H1 (cell line): ENCODE data around the gene PLPP4. TPM values are rescaled to one million over a fixed set of nuclear protein-coding genes. Genes with fewer than 3 reads are reported as not detected.

Experiments used
- CTCF ChIA-PET: fragments of 300-600 bp; sonication (Branson Sonifier 250); formaldehyde crosslinking; loops from one replicate; lab custom pipeline; 2021; ENCODE audit not compliant: partially characterized antibody; lab: Charles Lee
- POLR2A ChIA-PET: fragments of 300-600 bp; sonication (Branson Sonifier 250); formaldehyde crosslinking; loops from one replicate; lab custom pipeline; 2021; ENCODE audit warnings: inconsistent platforms; ENCODE audit not compliant: partially characterized antibody; lab: Charles Lee
- DNase-seq, 2 experiments: peaks; one replicate each; pipeline versions ENCODE4 v3.0.0 to v3.0.0-alpha.2; 2010 to 2022; ENCODE audit warnings: low spot score in 2 of 2, low read depth in 1 of 2, mixed read lengths in 1 of 2
- FAIRE-seq: peaks from 2 replicates; lab custom pipeline; 2011; peaks lifted over from hg19 to GRCh38; lab: Jason Lieb, UNC
- H2AFZ ChIP-seq: 2 replicates; pipeline ENCODE4 v1.8.1; 2012; ENCODE audit warnings: low read length, inconsistent platforms
- H2AK5ac ChIP-seq: 2 replicates; pipeline ENCODE4 v1.6.1; 2013; ENCODE audit warnings: low read depth, low read length
- H2BK120ac ChIP-seq: replicated peaks from 2 replicates; pipeline ENCODE3; 2013; ENCODE audit warnings: low read depth, low read length, inconsistent platforms
- H2BK12ac ChIP-seq: 2 replicates; pipeline ENCODE4 v1.6.1; 2013; ENCODE audit warnings: low read depth, low read length
- H2BK15ac ChIP-seq: 2 replicates; pipeline ENCODE4 v1.6.1; 2013; ENCODE audit warnings: low read length
- H2BK20ac ChIP-seq: 2 replicates; pipeline ENCODE4 v1.6.1; 2013; ENCODE audit warnings: low read length
- H2BK5ac ChIP-seq: 2 replicates; pipeline ENCODE4 v1.6.1; 2013; ENCODE audit warnings: low read depth, low read length
- H3K14ac ChIP-seq: 2 replicates; pipeline ENCODE4 v1.6.1; 2013; ENCODE audit warnings: inconsistent platforms; ENCODE audit not compliant: insufficient read length
- H3K18ac ChIP-seq: 2 replicates; pipeline ENCODE4 v1.6.1; 2013; ENCODE audit warnings: low read length; ENCODE audit errors: extremely low read depth
- H3K23ac ChIP-seq: 2 replicates; pipeline ENCODE4 v1.6.1; 2013; ENCODE audit warnings: inconsistent platforms; ENCODE audit not compliant: insufficient read length
- H3K23me2 ChIP-seq: 2 replicates; pipeline ENCODE4 v1.6.1; 2013; ENCODE audit warnings: low read depth, low read length
- H3K27ac ChIP-seq: 2 replicates; pipeline ENCODE4 v1.6.1; 2011; ENCODE audit warnings: low read depth, low read length, inconsistent platforms
- H3K27me3 ChIP-seq, 4 experiments: replicated peaks in 1 of 4; 1 replicate in 1 of 4; 2 replicates in 3 of 4; pipeline versions ENCODE4 v1.6.1 to v1.8.1; 2011 to 2013; ENCODE audit warnings: low read length in 3 of 4, mild to moderate bottlenecking in 3 of 4, inconsistent platforms in 2 of 4, mixed read lengths in 2 of 4, moderate library complexity in 1 of 4; ENCODE audit not compliant: control insufficient read depth in 3 of 4, insufficient read depth in 3 of 4; ENCODE audit errors: extremely low read depth in 1 of 4
- H3K36me3 ChIP-seq, 4 experiments: 2 replicates each; pipeline versions ENCODE4 v1.6.1 to v1.8.1; 2011 to 2013; ENCODE audit warnings: mild to moderate bottlenecking in 4 of 4, low read length in 3 of 4, moderate library complexity in 2 of 4, control low read depth in 1 of 4, inconsistent platforms in 1 of 4; ENCODE audit not compliant: insufficient read depth in 4 of 4, control insufficient read depth in 2 of 4
- H3K4ac ChIP-seq: replicated peaks from 2 replicates; pipeline ENCODE3; 2013; ENCODE audit warnings: low read length, low read depth, mixed read lengths, inconsistent platforms; ENCODE audit not compliant: insufficient read length
- H3K4me1 ChIP-seq, 4 experiments: replicated peaks in 1 of 4; 1 replicate in 1 of 4; 2 replicates in 3 of 4; pipeline versions ENCODE4 v1.6.1 to v1.8.1; 2011 to 2013; ENCODE audit warnings: low read length in 3 of 4, inconsistent platforms in 2 of 4, mixed read lengths in 1 of 4; ENCODE audit not compliant: insufficient read depth in 4 of 4, control insufficient read depth in 3 of 4
- H3K4me2 ChIP-seq, 2 experiments: 2 replicates each; pipeline versions ENCODE4 v1.6.1 to v1.8.1; 2011 to 2013; ENCODE audit warnings: low read depth in 2 of 2, low read length in 2 of 2, control low read depth in 1 of 2, inconsistent platforms in 1 of 2, mild to moderate bottlenecking in 1 of 2; ENCODE audit not compliant: insufficient read depth in 1 of 2
- H3K4me3 ChIP-seq, 4 experiments: fragments of 200-600, 300-600 bp in 1 of 4; sonication (generic), shearing (Covaris generic), sonication (Bioruptor Twin) in 1 of 4; 2 replicates each; pipeline versions ENCODE4 v1.5.1 to v1.8.1; 2011 to 2016; ENCODE audit warnings: low read length in 4 of 4, low read depth in 3 of 4, control low read depth in 2 of 4, inconsistent platforms in 2 of 4, mild to moderate bottlenecking in 2 of 4, mixed read lengths in 1 of 4, moderate library complexity in 1 of 4; ENCODE audit not compliant: insufficient read depth in 2 of 4; ENCODE audit errors: extremely low read depth in 1 of 4
- H3K56ac ChIP-seq: replicated peaks from 2 replicates; pipeline ENCODE3; 2013; ENCODE audit warnings: low read depth, mild to moderate bottlenecking, mixed read lengths, low read length, inconsistent platforms; ENCODE audit not compliant: insufficient read length
- H3K79me1 ChIP-seq: 2 replicates; pipeline ENCODE4 v1.6.1; 2013; ENCODE audit warnings: low read depth, low read length, control low read depth
- H3K79me2 ChIP-seq, 2 experiments: 2 replicates each; pipeline versions ENCODE4 v1.6.1 to v1.8.1; 2012 to 2013; ENCODE audit warnings: low read length in 2 of 2, mild to moderate bottlenecking in 2 of 2, inconsistent platforms in 1 of 2; ENCODE audit not compliant: insufficient read depth in 2 of 2, control insufficient read depth in 1 of 2
- H3K9ac ChIP-seq, 4 experiments: replicated peaks in 1 of 4; 1 replicate in 1 of 4; 2 replicates in 3 of 4; pipeline versions ENCODE4 v1.6.1 to v1.8.1; 2011 to 2013; ENCODE audit warnings: low read depth in 3 of 4, low read length in 3 of 4, control low read depth in 2 of 4, mild to moderate bottlenecking in 2 of 4, moderate library complexity in 2 of 4, inconsistent platforms in 1 of 4; ENCODE audit errors: extremely low read depth in 1 of 4
- H3K9me3 ChIP-seq, 2 experiments: 2 replicates each; pipeline versions ENCODE4 v1.6.1 to v1.8.1; 2012 to 2013; ENCODE audit warnings: mild to moderate bottlenecking in 2 of 2, moderate library complexity in 2 of 2, control low read depth in 1 of 2, inconsistent platforms in 1 of 2, low read depth in 1 of 2, low read length in 1 of 2, mixed read lengths in 1 of 2; ENCODE audit not compliant: insufficient read depth in 2 of 2
- H4K20me1 ChIP-seq, 2 experiments: replicated peaks in 1 of 2; 2 replicates each; pipeline versions ENCODE3 to v1.8.1; 2011 to 2013; ENCODE audit warnings: inconsistent platforms in 2 of 2, low read length in 2 of 2, mild to moderate bottlenecking in 1 of 2; ENCODE audit not compliant: insufficient read depth in 2 of 2, control insufficient read depth in 1 of 2
- H4K5ac ChIP-seq: 2 replicates; pipeline ENCODE4 v1.6.1; 2013; ENCODE audit warnings: low read length, low read depth, mixed read lengths, inconsistent platforms; ENCODE audit not compliant: insufficient read length
- H4K8ac ChIP-seq: 2 replicates; pipeline ENCODE4 v1.8.0; 2013; ENCODE audit warnings: mild to moderate bottlenecking, moderate library complexity, low read length, inconsistent platforms; ENCODE audit not compliant: insufficient read depth; ENCODE audit errors: extremely low read depth
- H4K91ac ChIP-seq: replicated peaks from 2 replicates; pipeline ENCODE3; 2013; ENCODE audit warnings: low read length, mixed read lengths, inconsistent platforms; ENCODE audit not compliant: insufficient read length
- EZH2 ChIP-seq: fragments of 200-600 bp; sonication (generic); IDR thresholded peaks from 2 replicates; pipeline ENCODE4 v1.7.1; 2012; ENCODE audit warnings: low read depth, mild to moderate bottlenecking, moderate library complexity, low read length, inconsistent platforms; ENCODE audit not compliant: severe bottlenecking
- JUN ChIP-seq: IDR thresholded peaks from 2 replicates; pipeline ENCODE4 v1.6.1; 2011; ENCODE audit warnings: low read depth, mild to moderate bottlenecking, improper control_type of control experiment, low read length
- JUND ChIP-seq: IDR thresholded peaks from 2 replicates; pipeline ENCODE4 v1.6.1; 2011; ENCODE audit warnings: mild to moderate bottlenecking, improper control_type of control experiment, low read length
- MAX ChIP-seq: IDR thresholded peaks from 2 replicates; pipeline ENCODE4 v1.6.1; 2012; ENCODE audit warnings: inconsistent platforms
- NANOG ChIP-seq: IDR thresholded peaks from 2 replicates; pipeline ENCODE4 v1.6.1; 2011; ENCODE audit warnings: low read length, low read depth, mild to moderate bottlenecking, inconsistent platforms; ENCODE audit not compliant: insufficient read depth, poor library complexity, severe bottlenecking
- NRF1 ChIP-seq: IDR thresholded peaks from 2 replicates; pipeline ENCODE4 v1.6.1; 2011; ENCODE audit warnings: mild to moderate bottlenecking, low read depth, low read length, improper control_type of control experiment
- PHF8 ChIP-seq: fragments of 200-600 bp; sonication (generic); conservative IDR thresholded peaks from 2 replicates; pipeline ENCODE4 v1.7.1; 2012; ENCODE audit warnings: low read depth, mild to moderate bottlenecking, inconsistent platforms, low read length, moderate library complexity
- RXRA ChIP-seq: IDR thresholded peaks from 2 replicates; pipeline ENCODE4 v1.6.1; 2011; ENCODE audit warnings: low read depth, mild to moderate bottlenecking, low read length, moderate library complexity; ENCODE audit not compliant: insufficient read depth
- SP1 ChIP-seq: IDR thresholded peaks from 2 replicates; pipeline ENCODE4 v1.6.1; 2011; ENCODE audit warnings: low read depth, low read length
- SP2 ChIP-seq: IDR thresholded peaks from 2 replicates; pipeline ENCODE4 v1.6.1; 2012; ENCODE audit warnings: mild to moderate bottlenecking, low read length, inconsistent platforms
- SRF ChIP-seq: IDR thresholded peaks from 2 replicates; pipeline ENCODE4 v1.6.1; 2011; ENCODE audit warnings: mild to moderate bottlenecking, low read depth, low read length, moderate library complexity
- TAF7 ChIP-seq: optimal IDR thresholded peaks from 2 replicates; pipeline ENCODE3; 2011; ENCODE audit warnings: low read depth, mild to moderate bottlenecking, inconsistent platforms, low read length, moderate library complexity, borderline replicate concordance
- YY1 ChIP-seq: IDR thresholded peaks from 2 replicates; pipeline ENCODE4 v1.6.1; 2011; ENCODE audit warnings: low read depth, mild to moderate bottlenecking, low read length
- WGBS, 2 experiments: shearing (Covaris generic) in 1 of 2; methylation state at CpG; one replicate each; pipeline versions ENCODE4 v1.1.6 to v1.1.7; 2013 to 2015; ENCODE audit warnings: low lambda C conversion rate in 2 of 2, mixed read lengths in 2 of 2, inconsistent platforms in 1 of 2, low coverage in 1 of 2, missing lambda C conversion rate in 1 of 2; ENCODE audit not compliant: insufficient replicate concordance in 2 of 2, insufficient coverage in 1 of 2, insufficient read length in 1 of 2; ENCODE audit errors: extremely low coverage in 1 of 2, missing lambda C conversion rate in 1 of 2; 5-methylcytosine and 5-hydroxymethylcytosine counted together
- polyA plus RNA-seq, 7 experiments: library from polyadenylated mRNA; depleted of rRNA in 3 of 7; stranded (reverse) in 5 of 7; unstranded in 2 of 7; fragments of >200 nt in 5 of 7; fragments of 200-250 nt in 2 of 7; gene quantifications; 1 replicate in 5 of 7; 2 replicates in 1 of 7; 4 replicates in 1 of 7; pipeline versions ENCODE4 v1.2.1 to v1.2.3, GENCODE V29; 2011 to 2013; ENCODE audit warnings: missing spikeins in 2 of 7, mixed read lengths in 2 of 7
- total RNA-seq: library from RNA; stranded (reverse); fragmentation: NEBNext Ultra II Directional; extraction: Animal tissue kit (Norgen Biotek cat#: 25700); gene quantifications from 2 replicates; pipeline ENCODE4 v1.2.1, GENCODE V29; 2021

The PLPP4 gene
- total and polyA plus RNA-seq, 2 of the 8 experiments (the other 6 are each of a cell fraction or from before 2014, with no cell fraction given): 0.30 TPM; not detected in 1

- no peak overlapping the region for H3K4me2 ChIP-seq
- no peaks in the 10 kb centered on the region for H4K20me1 ChIP-seq
- FAIRE-seq (no peak), DNase-seq (no peak)
- H3K23me2 ChIP-seq: no peaks in the 10 kb centered on the region
- no peak overlapping the region for H3K56ac ChIP-seq
- no peak overlapping the region for H2BK5ac ChIP-seq
- no peak overlapping the region for H2BK20ac ChIP-seq
- H3K23ac ChIP-seq: no peak overlapping the region
- H3K36me3 ChIP-seq: no peaks in the 10 kb centered on the region
- H3K4me3 ChIP-seq: no peak overlapping the region
- H3K27ac ChIP-seq: no peak overlapping the region
- H3K27me3 ChIP-seq: peaks cover 0 to 1% (median 0%) of the 10 kb centered on the region in 4 experiments; a peak in 1 of 7 replicates
- no peak overlapping the region for H3K18ac ChIP-seq
- POLR2A ChIA-PET: no interaction called here
- H3K79me1 ChIP-seq: no peaks in the 10 kb centered on the region
- H3K9ac ChIP-seq: no peak overlapping the region
- no peaks in the 10 kb centered on the region for H3K9me3 ChIP-seq
- H3K14ac ChIP-seq: no peak overlapping the region
- H3K4ac ChIP-seq: no peak overlapping the region
- H2BK15ac ChIP-seq: no peak overlapping the region
- no peak overlapping the region for H2BK120ac ChIP-seq
- H4K91ac ChIP-seq: no peak overlapping the region
- WGBS, 2 experiments: 83% methylated on average over 2 of the region's 2 CpGs; no CpG with 5 or more reads in 1 of the 2 experiments
- no peak overlapping the region for H4K8ac ChIP-seq
- H3K79me2 ChIP-seq: no peaks in the 10 kb centered on the region
- no peak overlapping the region for H4K5ac ChIP-seq
- H3K4me1 ChIP-seq: no peaks in the 10 kb centered on the region
- TF ChIP-seq RXRA (no peak), MAX (no peak), YY1 (no peak), PHF8 (no peak), SP2 (no peak), SP1 (no peak), SRF (no peak), JUND (no peak), JUN (no peak), NRF1 (no peak), NANOG (no peak), EZH2 (no peak), TAF7 (no peak)
- CTCF ChIA-PET: interaction anchor here (0.8 to 1.7 kb wide), 3 partner anchors 8 to 167 kb away, joined by 3 to 6 read pairs (median 6); no protein-coding TSS in a partner anchor
- no peak overlapping the region for H2AFZ ChIP-seq
- no peak overlapping the region for H2AK5ac ChIP-seq
- H2BK12ac ChIP-seq: no peak overlapping the region
These were observed 116.3 kb downstream of the PLPP4 start for GRCh38 chr10:120573355-120573754.
